ENCODE measurements around the gene TBC1D24.

Gene TBC1D24

DNA sequence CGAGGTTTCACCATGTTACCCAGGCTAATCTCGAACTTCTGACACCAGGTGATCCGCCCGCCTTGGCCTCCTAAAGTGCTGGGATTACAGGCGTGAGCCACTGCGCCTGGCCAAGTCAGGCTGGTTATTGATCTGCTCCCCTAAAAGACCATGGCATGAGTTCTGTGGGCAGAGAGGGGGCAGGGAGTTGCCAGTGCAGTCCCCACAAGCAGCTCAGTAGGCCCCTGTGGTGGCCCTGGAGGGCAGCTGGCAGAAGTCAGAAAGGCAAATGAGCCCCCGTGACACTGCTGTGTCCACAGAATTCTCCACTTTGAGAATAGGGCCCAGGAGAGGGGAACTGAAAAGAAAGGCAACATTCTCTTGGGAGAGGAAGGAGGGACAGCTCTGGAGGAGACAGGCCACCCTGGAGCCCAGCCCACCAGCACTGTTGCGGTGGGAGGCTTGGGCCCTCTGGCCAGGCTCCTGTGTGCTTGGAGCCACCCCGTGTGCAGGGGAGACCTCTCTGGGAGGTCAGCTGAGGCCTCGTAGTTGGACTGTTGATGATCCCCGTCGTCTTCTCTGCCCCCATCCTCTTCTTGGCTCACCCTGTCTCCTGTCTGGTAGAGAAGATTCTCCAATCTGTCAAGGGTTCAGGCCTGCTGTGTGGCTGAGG is 43.2 kb downstream of the TBC1D24 start:
- no peak for DNase-seq (ENCODE audit: low spot score)

- no peak for DNase-seq (ENCODE audit: low spot score)
Observed at GRCh38 chr16:2518823-2519710, 44.1 kb downstream of the TBC1D24 start.

GRCh38 chr16:2519711-2520080 is 44.8 kb downstream of the TBC1D24 start:
- DNase-seq (ENCODE audit: low spot score), result no peak

DNA sequence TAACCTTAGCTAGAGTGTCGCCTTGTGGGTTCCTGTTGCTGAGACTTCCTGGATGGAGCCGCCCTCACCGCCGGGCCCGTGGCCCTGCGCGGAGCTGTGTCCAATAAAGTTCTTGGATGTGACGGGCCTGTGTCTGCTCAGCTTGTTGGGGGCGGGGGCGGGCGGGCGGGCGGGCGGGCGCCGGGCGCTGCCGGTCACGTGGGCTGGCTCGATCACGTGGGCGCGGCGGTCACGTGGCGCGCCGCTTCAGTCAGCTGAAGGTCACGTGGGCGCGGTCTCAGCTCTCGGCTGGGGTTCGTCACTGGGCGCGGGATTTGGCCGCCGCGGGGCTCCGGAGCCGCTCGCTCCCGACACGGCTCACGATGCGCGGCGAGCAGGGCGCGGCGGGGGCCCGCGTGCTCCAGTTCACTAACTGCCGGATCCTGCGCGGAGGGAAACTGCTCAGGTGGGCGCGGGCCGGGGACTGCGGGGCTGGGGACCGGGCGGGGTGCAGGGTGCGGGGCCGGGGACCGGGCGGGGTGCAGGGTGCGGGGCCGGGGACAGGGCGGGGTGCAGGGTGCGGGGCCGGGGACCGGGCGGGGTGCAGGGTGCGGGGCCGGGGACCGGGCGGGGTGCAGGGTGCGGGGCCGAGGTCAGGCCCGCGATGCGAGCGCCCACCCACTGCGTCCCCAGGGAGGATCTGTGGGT is 45.3 kb downstream of the TBC1D24 start, which contains the start of gene AMDHD2:
AMDHD2 (plus strand) TSS at position 275 of the 687 bp plus-strand sequence; CDS start at position 363, 88 bp downstream.
- DNase-seq (ENCODE audit: low spot score), result peak; percentile 96

DNA sequence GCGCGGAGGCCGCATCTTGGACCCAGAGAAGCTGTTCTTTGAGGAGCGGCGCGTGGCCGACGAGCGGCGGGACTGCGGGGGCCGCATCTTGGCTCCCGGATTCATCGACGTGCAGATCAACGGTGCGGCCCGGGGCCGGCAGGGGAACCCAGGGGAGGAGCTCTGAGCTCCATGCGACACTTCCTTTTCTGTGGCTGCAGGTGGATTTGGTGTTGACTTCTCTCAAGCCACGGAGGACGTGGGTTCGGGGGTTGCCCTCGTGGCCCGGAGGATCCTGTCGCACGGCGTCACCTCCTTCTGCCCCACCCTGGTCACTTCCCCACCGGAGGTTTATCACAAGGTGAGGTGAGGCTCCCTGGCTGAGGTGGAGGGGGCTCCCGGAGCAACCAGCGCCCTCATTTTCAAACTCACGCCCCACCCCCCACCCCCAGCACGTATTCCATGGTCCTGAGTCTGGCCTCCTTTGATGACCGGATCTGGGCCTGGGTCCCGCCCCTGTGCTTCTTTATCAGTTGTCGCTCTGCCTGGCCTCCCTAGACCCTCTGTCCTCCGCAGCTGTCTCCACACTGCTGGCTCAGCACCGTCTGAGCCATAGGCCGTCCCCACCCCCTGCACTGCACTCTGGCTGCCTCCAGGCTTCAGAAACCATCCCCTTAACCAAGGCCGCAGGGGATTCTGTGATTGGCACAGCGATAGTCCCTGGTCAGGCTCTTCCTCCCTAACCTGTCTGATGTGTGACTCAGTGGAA is 46.0 kb downstream of the TBC1D24 start:
- DNase-seq (ENCODE audit: low spot score), result peak; percentile 70

- DNase-seq (ENCODE audit: low spot score), result no peak
Observed at GRCh38 chr16:2523801-2524231, 48.9 kb downstream of the TBC1D24 start.

DNA sequence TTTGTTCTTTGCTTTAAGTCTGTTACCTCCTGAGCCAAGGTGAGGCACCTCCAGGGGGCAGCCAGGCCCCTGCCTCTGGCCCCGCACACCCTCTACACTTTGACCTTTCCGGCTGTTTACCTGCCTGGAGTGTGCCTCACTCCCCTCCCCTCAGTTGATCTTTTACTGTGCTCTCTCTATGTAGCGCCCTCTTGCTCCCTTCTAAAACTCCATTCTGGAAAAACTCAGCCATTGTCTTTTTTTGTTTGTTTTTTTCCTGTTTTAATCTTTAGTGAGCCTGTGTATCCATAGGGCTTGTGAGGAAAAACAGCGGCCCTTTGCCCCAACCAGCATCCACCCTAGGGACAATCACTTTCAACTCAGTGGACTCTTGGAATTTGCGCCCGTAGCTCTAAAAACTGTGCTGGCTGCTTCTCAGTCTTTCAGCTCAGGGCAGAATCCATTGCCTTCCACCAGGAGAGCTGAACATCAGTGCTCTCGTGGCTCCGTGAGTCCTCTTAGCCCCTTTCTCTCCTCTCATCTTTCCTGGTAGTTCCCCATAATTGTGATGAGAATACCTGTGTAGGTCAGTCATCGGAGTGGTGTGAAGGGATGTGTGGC is 49.5 kb downstream of the TBC1D24 start:
- DNase-seq (ENCODE audit: low spot score), result peak; percentile 76

DNA sequence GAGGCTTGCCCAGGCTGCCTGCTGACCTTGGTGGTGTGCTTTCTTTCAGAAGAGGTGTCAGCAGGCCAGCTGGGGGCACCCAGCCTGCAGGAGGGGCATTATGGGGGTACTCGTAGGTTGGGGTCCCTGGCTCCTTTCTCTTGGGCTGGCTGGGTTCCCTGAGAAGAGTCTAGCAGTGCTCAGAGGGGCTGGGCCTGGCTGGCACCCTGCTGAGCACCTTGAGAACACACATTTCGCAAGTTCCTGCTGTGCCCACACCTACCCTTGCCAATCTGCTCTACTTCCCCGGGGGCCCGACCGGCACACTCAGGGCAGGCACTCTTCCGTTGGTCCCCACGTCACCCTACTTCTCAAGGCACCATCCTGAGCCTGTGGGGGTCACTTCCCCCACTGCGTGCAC is 51.2 kb downstream of the TBC1D24 start:
- DNase-seq (ENCODE audit: low spot score), result no peak

DNA sequence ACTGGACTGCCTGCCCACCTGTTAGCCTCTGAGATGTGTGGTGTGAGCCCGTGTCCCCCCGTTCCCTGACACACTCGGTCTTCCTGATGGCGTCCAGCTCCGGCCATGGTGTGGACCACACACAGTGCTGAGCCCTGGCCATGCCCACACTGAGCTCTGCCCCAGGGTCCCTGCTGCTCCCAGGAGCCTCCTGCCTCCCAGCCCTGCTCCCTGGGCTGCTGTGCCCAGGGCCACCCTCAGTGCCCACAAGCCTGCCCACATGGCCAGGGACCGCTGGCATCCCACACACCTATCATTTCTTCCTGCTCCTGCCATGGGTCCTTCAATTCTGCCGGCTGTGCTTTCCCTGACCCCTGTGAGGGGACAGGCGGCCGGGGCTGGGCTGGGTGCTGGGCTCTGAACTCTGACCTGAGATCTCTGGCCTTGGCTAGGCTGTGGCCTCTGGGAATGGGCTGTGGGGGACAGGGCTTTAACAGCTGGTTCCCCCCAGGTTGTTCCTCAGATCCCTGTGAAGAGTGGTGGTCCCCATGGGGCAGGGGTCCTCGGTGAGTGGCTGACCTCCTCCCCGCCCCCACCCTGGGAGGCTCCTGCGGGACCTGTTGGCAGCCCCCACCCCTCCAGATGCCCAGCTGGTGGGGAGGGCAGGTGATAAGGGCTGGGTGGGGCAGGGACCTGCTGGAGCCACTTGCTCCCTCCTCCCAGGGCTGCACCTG is 52.3 kb downstream of the TBC1D24 start:
- no peak for DNase-seq (ENCODE audit: low spot score)

DNA sequence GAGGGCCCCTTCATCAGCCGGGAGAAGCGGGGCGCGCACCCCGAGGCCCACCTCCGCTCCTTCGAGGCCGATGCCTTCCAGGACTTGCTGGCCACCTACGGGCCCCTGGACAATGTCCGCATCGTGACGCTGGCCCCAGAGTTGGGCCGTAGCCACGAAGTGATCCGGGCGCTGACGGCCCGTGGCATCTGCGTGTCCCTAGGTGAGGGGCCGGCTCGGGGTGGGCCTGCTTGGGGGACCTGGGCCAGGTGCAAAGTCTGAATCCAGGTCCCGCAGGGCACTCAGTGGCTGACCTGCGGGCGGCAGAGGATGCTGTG is 52.8 kb downstream of the TBC1D24 start:
- DNase-seq (ENCODE audit: low spot score), result no peak

DNA sequence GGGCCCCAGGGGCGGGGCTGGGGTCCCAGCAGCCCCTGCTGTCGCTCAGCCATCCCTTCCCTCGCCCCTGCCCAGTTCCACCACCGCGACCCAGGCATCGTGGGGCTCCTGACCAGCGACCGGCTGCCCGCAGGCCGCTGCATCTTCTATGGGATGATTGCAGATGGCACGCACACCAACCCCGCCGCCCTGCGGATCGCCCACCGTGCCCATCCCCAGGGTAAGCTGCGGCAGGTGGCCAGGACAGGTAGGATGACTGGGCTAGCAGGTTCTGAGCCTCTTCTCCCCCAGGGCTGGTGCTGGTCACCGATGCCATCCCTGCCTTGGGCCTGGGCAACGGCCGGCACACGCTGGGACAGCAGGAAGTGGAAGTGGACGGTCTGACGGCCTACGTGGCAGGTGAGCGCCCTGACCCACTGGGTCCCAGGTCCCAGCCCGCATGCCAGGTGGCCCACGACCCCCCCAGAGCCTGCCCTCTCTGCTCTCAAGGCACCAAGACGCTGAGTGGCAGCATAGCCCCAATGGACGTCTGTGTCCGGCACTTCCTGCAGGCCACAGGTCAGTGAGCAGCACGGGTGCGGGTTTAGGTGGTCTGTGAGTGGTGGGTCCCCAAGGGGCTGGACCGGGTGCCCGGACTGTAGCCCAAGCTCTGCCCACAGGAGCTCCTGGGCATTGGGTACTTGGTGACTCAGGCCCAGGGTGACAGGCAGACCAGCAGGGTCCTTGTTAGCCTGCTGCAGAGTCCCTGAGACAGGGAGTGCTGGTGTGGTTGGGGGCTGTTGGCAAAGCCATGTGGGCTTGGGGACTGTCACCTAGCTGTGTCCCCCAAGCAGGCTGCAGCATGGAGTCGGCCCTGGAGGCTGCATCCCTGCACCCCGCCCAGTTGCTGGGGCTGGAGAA is 53.5 kb downstream of the TBC1D24 start:
- DNase-seq (ENCODE audit: low spot score), result no peak

DNA sequence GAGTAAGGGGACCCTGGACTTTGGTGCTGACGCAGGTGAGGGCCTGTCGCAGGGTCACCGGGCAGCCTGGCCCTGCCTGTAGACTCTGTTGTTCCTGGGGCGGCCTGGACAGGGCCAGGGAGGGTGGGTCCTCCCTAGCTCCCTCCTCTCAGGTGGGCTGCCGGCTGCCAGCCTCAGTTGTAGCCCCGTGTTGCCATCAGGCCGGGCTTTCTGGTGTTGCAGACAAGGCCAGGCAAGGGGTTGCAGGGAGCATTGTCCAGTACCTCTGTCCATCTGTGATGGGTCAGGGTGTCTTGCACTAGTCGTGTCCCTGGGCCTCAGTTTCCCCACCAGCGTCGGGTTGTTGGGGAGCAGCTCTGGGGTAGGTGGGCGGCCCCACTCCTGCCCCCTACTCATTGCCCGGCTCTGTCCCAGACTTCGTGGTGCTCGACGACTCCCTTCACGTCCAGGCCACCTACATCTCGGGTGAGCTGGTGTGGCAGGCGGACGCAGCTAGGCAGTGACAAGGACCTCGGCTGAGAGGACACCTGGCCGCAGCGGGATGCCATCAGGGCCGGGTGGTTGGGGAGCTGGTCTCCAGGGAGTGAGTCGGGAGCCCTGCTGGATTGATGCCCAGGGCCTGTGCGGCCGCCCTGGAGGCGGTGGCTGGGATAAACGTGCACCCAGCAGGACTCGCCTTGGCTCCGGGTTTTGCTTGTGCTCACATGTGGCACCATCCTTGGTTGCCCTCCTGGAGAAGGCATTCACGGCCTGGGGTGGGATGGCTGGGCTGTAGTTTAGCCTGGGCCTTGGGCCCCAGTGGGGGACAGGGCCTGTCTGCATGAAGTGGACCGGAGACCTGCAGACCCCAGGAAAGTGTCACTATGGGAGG is 54.4 kb downstream of the TBC1D24 start:
- DNase-seq (ENCODE audit: low spot score), result no peak

DNA sequence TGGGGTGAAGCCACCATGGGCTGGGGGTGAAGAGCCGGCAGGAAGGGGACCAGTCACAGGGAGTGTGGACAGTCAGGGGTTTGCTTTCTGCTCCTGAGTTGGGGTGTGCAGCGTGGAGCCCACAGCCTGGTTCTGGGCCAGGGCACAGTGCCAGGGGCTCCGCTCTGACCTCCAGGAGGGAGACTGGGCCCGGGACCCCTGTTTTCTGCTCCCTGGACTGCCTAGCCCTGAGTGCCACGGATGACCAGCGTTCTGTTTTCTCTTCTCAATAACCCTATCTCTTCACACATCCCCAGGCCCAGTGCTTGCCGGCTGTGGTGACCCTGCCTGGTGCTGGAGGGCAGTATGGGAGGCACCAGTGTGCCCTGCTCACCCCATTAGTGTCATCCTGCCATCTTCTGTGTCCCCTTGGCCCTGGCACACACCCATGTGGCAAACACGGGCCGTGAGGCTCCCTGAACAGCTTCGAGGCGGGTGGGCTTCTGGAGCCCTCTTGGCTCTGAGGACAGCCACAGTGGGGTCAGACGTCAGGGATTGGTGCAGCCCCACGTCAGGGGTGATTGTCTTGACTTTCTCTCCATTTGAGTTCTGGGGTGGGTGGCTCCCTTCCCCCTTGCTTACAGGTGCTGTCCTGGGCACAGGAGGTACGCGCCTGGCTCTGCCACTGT is 55.2 kb downstream of the TBC1D24 start:
- DNase-seq (ENCODE audit: low spot score), result no peak

DNA sequence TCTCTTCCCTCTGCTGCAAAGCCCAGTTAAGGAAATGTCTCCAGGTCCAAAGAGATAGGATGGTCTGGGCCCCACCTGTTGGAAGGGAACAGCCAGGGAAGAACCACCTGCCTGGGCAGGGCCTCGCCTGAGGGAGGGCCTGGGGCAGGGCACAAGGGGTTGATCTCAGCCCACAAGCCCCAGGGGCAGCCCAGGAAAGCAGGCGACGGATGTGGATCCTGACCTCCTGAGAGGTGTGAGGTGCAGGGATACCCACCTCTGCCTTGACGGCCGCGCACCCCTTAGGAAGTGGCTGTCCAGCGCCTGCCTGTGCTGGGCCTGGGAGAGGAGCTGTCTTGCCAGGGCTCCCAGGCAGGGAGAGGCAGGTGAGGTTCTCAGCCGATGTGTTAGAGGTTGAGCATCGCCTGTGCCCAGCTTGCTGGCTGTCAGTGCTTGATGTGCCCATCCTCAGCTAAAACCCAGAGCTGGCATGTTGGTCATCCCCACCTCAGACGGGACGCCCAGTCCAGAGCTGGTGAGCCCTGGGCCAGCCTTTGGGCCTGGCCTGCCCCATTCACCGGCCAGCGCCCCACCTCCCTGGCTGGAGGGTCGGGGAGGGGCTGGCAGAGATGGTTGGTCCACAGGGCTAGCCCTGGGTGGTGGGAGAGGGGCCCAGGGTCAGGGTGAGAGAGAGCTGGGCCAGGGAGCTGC is 55.8 kb downstream of the TBC1D24 start:
- no peak for DNase-seq (ENCODE audit: low spot score)

DNA sequence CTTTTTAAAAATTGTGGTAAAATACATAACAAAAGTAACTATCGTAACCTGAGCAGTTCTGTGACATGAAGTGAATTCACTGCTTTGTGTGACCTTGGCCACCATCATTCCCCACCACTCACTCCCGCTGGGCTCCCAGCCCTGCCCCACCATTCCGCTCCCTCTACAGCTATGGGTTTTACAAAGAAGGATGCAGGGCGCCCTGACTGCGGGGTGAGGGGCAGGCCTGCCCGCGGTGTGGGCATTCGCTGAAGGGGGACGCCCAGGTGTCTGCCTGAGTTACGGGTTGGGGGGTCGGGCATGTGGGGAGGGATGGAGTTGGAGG is 56.4 kb downstream of the TBC1D24 start, which contains the start of gene CEMP1:
CEMP1 (minus strand) TSS at position 38 of the 325 bp plus-strand sequence. CDS start 335 bp downstream, outside the sequence.
- DNase-seq (ENCODE audit: low spot score), result no peak

DNA sequence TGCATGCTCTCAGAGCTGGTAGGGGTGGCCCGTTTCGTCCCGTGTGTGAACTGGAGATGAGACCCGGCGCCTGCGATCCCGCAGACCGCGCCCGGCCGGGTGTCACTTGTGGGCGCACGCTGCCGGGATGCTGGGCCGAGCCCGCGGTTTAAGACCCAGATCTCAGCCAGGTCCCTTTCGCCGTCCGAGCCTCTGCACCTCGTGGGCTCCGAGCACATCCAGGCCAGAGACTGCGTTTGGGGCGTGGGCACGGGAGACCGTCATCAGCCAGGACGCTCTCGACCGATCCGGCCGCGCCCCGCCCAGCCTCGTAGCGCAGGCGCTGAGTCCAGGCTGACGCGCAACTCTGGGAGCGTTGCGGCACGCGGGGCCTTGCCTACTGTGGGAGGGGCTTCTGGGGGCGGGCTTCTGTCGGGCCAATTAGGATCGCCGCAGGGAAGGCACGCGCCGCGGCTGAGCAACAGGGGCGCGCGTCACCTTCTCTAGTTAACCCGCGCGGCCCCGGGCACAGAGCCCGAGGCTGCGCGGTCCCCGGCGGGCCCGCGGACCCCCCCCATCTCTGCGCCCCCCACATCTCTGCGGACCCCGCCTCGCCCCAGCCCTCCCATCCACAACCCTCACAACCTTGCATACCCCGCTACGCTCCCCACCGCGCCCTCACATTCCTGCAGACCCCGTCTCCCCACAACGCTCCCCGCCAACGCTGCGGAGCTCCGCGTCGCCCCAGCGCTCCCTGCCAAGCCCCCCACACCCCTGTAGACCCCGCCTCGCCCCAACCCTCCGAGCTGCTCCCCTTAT is 57.0 kb downstream of the TBC1D24 start:
- peak; percentile 95 for DNase-seq (ENCODE audit: low spot score)

All from HuH-7.5 (cell line).